ENCODE data around the gene FOXO1. TPM values are rescaled to one million over a fixed set of nuclear protein-coding genes. Genes with fewer than 3 reads are reported as not detected.

FOXO1 gene
- total RNA-seq, 4 donors from 2014 or later = 117 to 250 (median 159) TPM

GRCh38 chr13:40539576-40540327 is 126.7 kb downstream of the FOXO1 start:
- intact Hi-C loops (cut with DNase I; ENCODE audit: low total_unique reads) = loop anchor here (5.0 to 10.0 kb wide), 3 partner anchors 123 to 465 kb away; no protein-coding TSS in a partner anchor
- peaks cover 15 to 31% of the 10 kb centered on the region in 2 donors for H3K4me1 ChIP-seq

GRCh38 chr13:40537146-40537895 is 129.1 kb downstream of the FOXO1 start:
- no peak for TF ChIP-seq CTCF (IDR thresholded peaks at IDR 0.05 in 4 of 5, conservative IDR thresholded peaks at IDR 0.05 in 1 of 5)
- TF ChIP-seq POLR2A (IDR thresholded peaks at IDR 0.05) = no peak
- DNase-seq = no peak
- Histone ChIP-seq H3K4me3 (no peak overlapping the region), H3K36me3 (no peaks in the 10 kb centered on the region), H3K4me1 (peaks cover 19 to 36% of the 10 kb centered on the region in 2 donors), H3K27me3 (no peaks in the 10 kb centered on the region), H3K27ac (peak overlapping the region; percentile 68 to 83 (median 78)), H3K9me3 (no peaks in the 10 kb centered on the region)
- intact Hi-C loops (cut with DNase I; ENCODE audit: low total_unique reads) = loop anchor here (2.0 to 10.0 kb wide), 4 partner anchors 125 to 463 kb away; no protein-coding TSS in a partner anchor
- peak in 1 of 2 donors; percentile 1 for ATAC-seq
- in situ Hi-C loops (cut with MboI; ENCODE audit: low sequenced_read_pairs in 4 of 4) = loop anchor here in 1 of 4 donors (25.0 kb wide), 1 partner anchor 125 kb away; the partner anchor contains the start of gene FOXO1

More at GRCh38 chr13:40539576-40540327, 126.7 kb downstream of the FOXO1 start:
- TF ChIP-seq POLR2A (IDR thresholded peaks at IDR 0.05) (no peak), CTCF (IDR thresholded peaks at IDR 0.05 in 4 of 5, conservative IDR thresholded peaks at IDR 0.05 in 1 of 5) (no peak)
- DNase-seq = no peak
- no peak for ATAC-seq
- in situ Hi-C loops (cut with MboI; ENCODE audit: low sequenced_read_pairs in 4 of 4) = loop anchor here in 1 of 4 donors (25.0 kb wide), 1 partner anchor 123 kb away; the partner anchor contains the start of gene FOXO1
- peak overlapping the region; percentile 30 to 60 (median 57) for H3K27ac ChIP-seq
- H3K27me3 ChIP-seq = no peaks in the 10 kb centered on the region
- no peaks in the 10 kb centered on the region for H3K36me3 ChIP-seq
- no peak overlapping the region for H3K4me3 ChIP-seq
- H3K9me3 ChIP-seq = no peaks in the 10 kb centered on the region

GRCh38 chr13:40536443-40537113 is 129.9 kb downstream of the FOXO1 start:
- DNase-seq = peak; percentile 65 to 94
- Histone ChIP-seq H3K9me3 (no peaks in the 10 kb centered on the region), H3K4me3 (no peak overlapping the region), H3K27ac (peak overlapping the region; percentile 68 to 83 (median 78)), H3K4me1 (peaks cover 19 to 36% of the 10 kb centered on the region in 2 donors), H3K36me3 (no peaks in the 10 kb centered on the region), H3K27me3 (no peaks in the 10 kb centered on the region)
- peak; percentile 69 to 80 for ATAC-seq
- in situ Hi-C loops (cut with MboI; ENCODE audit: low sequenced_read_pairs in 4 of 4) (loop anchor here in 1 of 4 donors (25.0 kb wide), 1 partner anchor 126 kb away; the partner anchor contains the start of gene FOXO1), intact Hi-C loops (cut with DNase I; ENCODE audit: low total_unique reads) (loop anchor here (2.0 to 10.0 kb wide), 4 partner anchors 126 to 462 kb away; no protein-coding TSS in a partner anchor)
- no peak for TF ChIP-seq CTCF (IDR thresholded peaks at IDR 0.05 in 4 of 5, conservative IDR thresholded peaks at IDR 0.05 in 1 of 5)
- TF ChIP-seq POLR2A (IDR thresholded peaks at IDR 0.05) = peak in 1 of 2 donors; percentile 31

- Histone ChIP-seq H3K9me3 (no peaks in the 10 kb centered on the region), H3K36me3 (no peaks in the 10 kb centered on the region), H3K4me3 (peak overlapping the region; percentile 23 to 37 (median 33)), H3K27ac (peak overlapping the region; percentile 68 to 83 (median 78)), H3K27me3 (no peaks in the 10 kb centered on the region), H3K4me1 (peaks cover 13 to 33% of the 10 kb centered on the region in 2 donors)
- intact Hi-C loops (cut with DNase I; ENCODE audit: low total_unique reads) (loop anchor here (5.0 to 10.0 kb wide), 3 partner anchors 127 to 461 kb away; no protein-coding TSS in a partner anchor), in situ Hi-C loops (cut with MboI; ENCODE audit: low sequenced_read_pairs in 4 of 4) (loop anchor here in 1 of 4 donors (25.0 kb wide), 1 partner anchor 127 kb away; the partner anchor contains the start of gene FOXO1)
- DNase-seq = peak in 1 of 2 donors; percentile 80
- TF ChIP-seq POLR2A (IDR thresholded peaks at IDR 0.05) (peak in 1 of 2 donors; percentile 8), CTCF (IDR thresholded peaks at IDR 0.05 in 4 of 5, conservative IDR thresholded peaks at IDR 0.05 in 1 of 5) (no peak)
- ATAC-seq = peak; percentile 46 to 59
These were observed 131.1 kb downstream of the FOXO1 start for GRCh38 chr13:40535345-40535836.

All from gastrocnemius medialis (tissue), 4 donors.